H9 (cell line): Measurements from ENCODE around the gene FH. TPM values are rescaled to one million over a fixed set of nuclear protein-coding genes. Genes with fewer than 3 reads are reported as not detected.

Experiments
- DNase-seq: peaks from one replicate; pipeline ENCODE4 v3.0.0-alpha.2; 2017
- H2AFZ ChIP-seq: one replicate; pipeline ENCODE4 v1.6.1; 2013; ENCODE audit warnings: mild to moderate bottlenecking, low read length, control low read depth, moderate library complexity
- H2AK5ac ChIP-seq: 2 replicates; pipeline ENCODE4 v1.6.1; 2013; ENCODE audit warnings: low read length, control low read depth, mixed read lengths; ENCODE audit not compliant: insufficient read length
- H2BK120ac ChIP-seq: one replicate; pipeline ENCODE4 v1.6.1; 2013; ENCODE audit warnings: low read depth, mild to moderate bottlenecking, low read length, control low read depth, inconsistent platforms; ENCODE audit not compliant: poor library complexity, severe bottlenecking
- H2BK12ac ChIP-seq: 2 replicates; pipeline ENCODE4 v1.6.1; 2013; ENCODE audit warnings: low read length, control low read depth, mixed read lengths, low read depth; ENCODE audit not compliant: insufficient read length
- H2BK15ac ChIP-seq: 2 replicates; pipeline ENCODE4 v1.6.1; 2013; ENCODE audit warnings: low read depth, low read length, control low read depth
- H2BK20ac ChIP-seq: one replicate; pipeline ENCODE4 v1.6.1; 2013; ENCODE audit warnings: low read depth, mild to moderate bottlenecking, low read length, control low read depth, inconsistent platforms; ENCODE audit not compliant: poor library complexity, severe bottlenecking
- H2BK5ac ChIP-seq: 2 replicates; pipeline ENCODE4 v1.6.1; 2013; ENCODE audit warnings: low read length, control low read depth, mixed read lengths; ENCODE audit not compliant: insufficient read length
- H3K14ac ChIP-seq: 2 replicates; pipeline ENCODE4 v1.6.1; 2013; ENCODE audit warnings: low read length, control low read depth; ENCODE audit not compliant: insufficient read depth
- H3K18ac ChIP-seq: 2 replicates; pipeline ENCODE4 v1.6.1; 2013; ENCODE audit warnings: low read depth, mild to moderate bottlenecking, mixed read lengths, low read length, control low read depth; ENCODE audit not compliant: insufficient read length
- H3K23ac ChIP-seq: 2 replicates; pipeline ENCODE4 v1.6.1; 2013; ENCODE audit warnings: low read length, control low read depth, mixed read lengths, low read depth; ENCODE audit not compliant: insufficient read length
- H3K23me2 ChIP-seq: 2 replicates; pipeline ENCODE4 v1.6.1; 2013; ENCODE audit warnings: low read depth, mild to moderate bottlenecking, mixed read lengths, low read length, control low read depth; ENCODE audit not compliant: insufficient read length, poor library complexity, severe bottlenecking
- H3K27ac ChIP-seq: 2 replicates; pipeline ENCODE4 v1.5.1; 2013; ENCODE audit warnings: low read length, control low read depth, mixed read lengths, low read depth; ENCODE audit not compliant: insufficient read length
- H3K27me3 ChIP-seq: 2 replicates; pipeline ENCODE4 v1.6.1; 2013; ENCODE audit warnings: low read length, control low read depth, inconsistent platforms; ENCODE audit not compliant: insufficient read depth
- H3K4ac ChIP-seq: 2 replicates; pipeline ENCODE4 v1.6.1; 2013; ENCODE audit warnings: low read depth, mild to moderate bottlenecking, control low read depth, inconsistent platforms, low read length, moderate library complexity
- H3K4me1 ChIP-seq: 2 replicates; pipeline ENCODE4 v1.6.1; 2013; ENCODE audit warnings: low read length, control low read depth, inconsistent platforms; ENCODE audit not compliant: insufficient read depth
- H3K4me2 ChIP-seq: 2 replicates; pipeline ENCODE4 v1.6.1; 2013; ENCODE audit warnings: low read length, control low read depth, mixed read lengths; ENCODE audit not compliant: insufficient read length, insufficient read depth
- H3K56ac ChIP-seq: 2 replicates; pipeline ENCODE4 v1.6.1; 2013; ENCODE audit warnings: low read depth, mild to moderate bottlenecking, mixed read lengths, low read length, control low read depth; ENCODE audit not compliant: insufficient read length
- H3K79me1 ChIP-seq: 2 replicates; pipeline ENCODE4 v1.6.1; 2013; ENCODE audit warnings: low read depth, mild to moderate bottlenecking, moderate library complexity, low read length, control low read depth, inconsistent platforms; ENCODE audit not compliant: insufficient read depth, poor library complexity, severe bottlenecking
- H3K79me2 ChIP-seq: 2 replicates; pipeline ENCODE4 v1.6.1; 2013; ENCODE audit warnings: low read length, control low read depth, inconsistent platforms; ENCODE audit not compliant: insufficient read depth
- H3K9ac ChIP-seq: 2 replicates; pipeline ENCODE4 v1.6.1; 2013; ENCODE audit warnings: low read length, control low read depth, mixed read lengths; ENCODE audit not compliant: insufficient read length; ENCODE audit errors: extremely low read depth
- H3K9me3 ChIP-seq: one replicate; pipeline ENCODE4 v1.6.1; 2013; ENCODE audit warnings: low read depth, low read length, inconsistent platforms; ENCODE audit not compliant: control insufficient read depth
- H3T11ph ChIP-seq: one replicate; pipeline ENCODE4 v1.6.1; 2013; ENCODE audit warnings: mild to moderate bottlenecking, low read length, control low read depth, inconsistent platforms
- H4K20me1 ChIP-seq: one replicate; pipeline ENCODE4 v1.6.1; 2013; ENCODE audit not compliant: control insufficient read depth, insufficient read length, insufficient read depth
- H4K5ac ChIP-seq: 2 replicates; pipeline ENCODE4 v1.6.1; 2013; ENCODE audit warnings: low read depth, mild to moderate bottlenecking, mixed read lengths, low read length, control low read depth; ENCODE audit not compliant: insufficient read length
- H4K8ac ChIP-seq: replicated peaks from 2 replicates; pipeline ENCODE4 v1.6.1; 2013; ENCODE audit warnings: low read length, control low read depth, mixed read lengths, low read depth; ENCODE audit not compliant: insufficient read length
- H4K91ac ChIP-seq: 2 replicates; pipeline ENCODE4 v1.6.1; 2013; ENCODE audit warnings: low read depth, mild to moderate bottlenecking, moderate library complexity, mixed read lengths, low read length, control low read depth; ENCODE audit not compliant: insufficient read length
- H3K27ac Mint-ChIP-seq, 3 experiments: 2 replicates in 2 of 3; 3 replicates in 1 of 3; pipeline ENCODE4 v1.8.0; 2020 to 2021; ENCODE audit warnings: mixed read lengths in 3 of 3, mild to moderate bottlenecking in 1 of 3, moderate library complexity in 1 of 3
- H3K27me3 Mint-ChIP-seq: 2 replicates; pipeline ENCODE4 v1.8.0; 2021; ENCODE audit warnings: low read depth, mild to moderate bottlenecking, moderate library complexity, mixed read lengths
- H3K36me3 Mint-ChIP-seq, 3 experiments: 2 replicates in 2 of 3; 3 replicates in 1 of 3; pipeline ENCODE4 v1.8.0; 2020 to 2021; ENCODE audit warnings: low read depth in 3 of 3, mixed read lengths in 3 of 3; ENCODE audit not compliant: insufficient read depth in 1 of 3
- H3K4me1 Mint-ChIP-seq, 2 experiments: 2 replicates each; pipeline ENCODE4 v1.8.0; 2020; ENCODE audit warnings: mixed read lengths in 2 of 2
- H3K4me3 Mint-ChIP-seq, 2 experiments: 2 replicates in 1 of 2; 3 replicates in 1 of 2; pipeline ENCODE4 v1.8.0; 2020 to 2021; ENCODE audit warnings: mild to moderate bottlenecking in 2 of 2, mixed read lengths in 2 of 2, moderate library complexity in 1 of 2
- H3K9me3 Mint-ChIP-seq, 2 experiments: 2 replicates in 1 of 2; 3 replicates in 1 of 2; pipeline ENCODE4 v1.8.0; 2020; ENCODE audit warnings: mild to moderate bottlenecking in 2 of 2, mixed read lengths in 2 of 2, moderate library complexity in 1 of 2
- CTCF ChIP-seq: fragments of 200-600 bp; sonication (generic); conservative IDR thresholded peaks from 3 replicates; pipeline ENCODE4 v1.8.0; 2021; ENCODE audit warnings: antibody characterized with exemption, mild to moderate bottlenecking
- whole genome bisulfite sequencing: extraction: QIAGEN DNeasy Blood & Tissue Kit; methylation state at CpG from one replicate; pipeline ENCODE4 v1.1.7; 2013; ENCODE audit warnings: missing lambda C conversion rate, low lambda C conversion rate, mixed read lengths; ENCODE audit not compliant: insufficient read length; ENCODE audit errors: extremely low coverage; 5-methylcytosine and 5-hydroxymethylcytosine counted together
- total RNA-seq: library from RNA; stranded (reverse); gene quantifications from 2 replicates; pipeline ENCODE4 v1.2.1, GENCODE V29; 2021

Gene FH
- total RNA-seq, 1 experiment from 2014 or later: 83.9 TPM

GRCh38 chr1:241532864-241533263 is 13.3 kb upstream of the FH start:
- H3K79me1 ChIP-seq: no peaks in the 10 kb centered on the region
- no peak overlapping the region for H2AFZ ChIP-seq
- no peaks in the 10 kb centered on the region for H3K27me3 ChIP-seq
- no peaks in the 10 kb centered on the region for H3K79me2 ChIP-seq
- Mint-ChIP-seq H3K9me3 (no peaks in the 10 kb centered on the region), H3K27ac (no peak overlapping the region; a peak in 1 of 7 replicates), H3K4me1 (peaks cover 8 to 9% of the 10 kb centered on the region in 2 experiments), H3K27me3 (no peaks in the 10 kb centered on the region), H3K36me3 (no peaks in the 10 kb centered on the region), H3K4me3 (no peak overlapping the region)
- no peak overlapping the region for H4K5ac ChIP-seq
- no peak overlapping the region for H4K91ac ChIP-seq
- H2BK15ac ChIP-seq: no peak overlapping the region
- no peak overlapping the region for H3K56ac ChIP-seq
- H3K14ac ChIP-seq: no peak overlapping the region
- H4K8ac ChIP-seq: no peak overlapping the region
- H3K9ac ChIP-seq: no peak overlapping the region
- DNase-seq: no peak
- no CpG with 5 or more reads among the region's 7 CpGs for WGBS
- no peak overlapping the region for H2BK120ac ChIP-seq
- no peaks in the 10 kb centered on the region for H3K9me3 ChIP-seq
- no peak overlapping the region for H3T11ph ChIP-seq
- no peaks in the 10 kb centered on the region for H4K20me1 ChIP-seq
- H3K23me2 ChIP-seq: no peaks in the 10 kb centered on the region
- H3K23ac ChIP-seq: no peak overlapping the region
- H3K4ac ChIP-seq: no peak overlapping the region
- no peak overlapping the region for H2BK20ac ChIP-seq
- H3K18ac ChIP-seq: no peak overlapping the region
- H2BK5ac ChIP-seq: no peak overlapping the region
- no peak overlapping the region for H2BK12ac ChIP-seq
- no peaks in the 10 kb centered on the region for H3K4me1 ChIP-seq
- no peak overlapping the region for H3K27ac ChIP-seq
- no peak overlapping the region for H3K4me2 ChIP-seq
- no peak overlapping the region for H2AK5ac ChIP-seq
- TF ChIP-seq CTCF: no peak
